Loucy (cell line): ENCODE measurements around the gene ATG4B.

ENCODE experiments used
- H2AFZ ChIP-seq: fragments of 200-600 bp; sonication (generic); 2 replicates; pipeline ENCODE4 v1.6.0; 2016; ENCODE audit warnings: antibody characterized with exemption, mild to moderate bottlenecking, low read length, moderate library complexity
- H3F3A ChIP-seq: fragments of 200-600 bp; 2 replicates; pipeline ENCODE4 v1.6.0; 2016; ENCODE audit warnings: antibody characterized with exemption, low read depth, mild to moderate bottlenecking
- H3K27me3 ChIP-seq: fragments of 200-600 bp; sonication (generic); 2 replicates; pipeline ENCODE4 v1.6.1; 2014; ENCODE audit warnings: low read length, mild to moderate bottlenecking; ENCODE audit not compliant: insufficient read depth, poor library complexity, severe bottlenecking
- H3K36me3 ChIP-seq: fragments of 200-600 bp; sonication (generic); 2 replicates; pipeline ENCODE4 v1.6.1; 2016; ENCODE audit warnings: low read length; ENCODE audit not compliant: insufficient read depth
- H3K4me1 ChIP-seq: fragments of 200-600 bp; sonication (generic); 2 replicates; pipeline ENCODE4 v1.5.1; 2014; ENCODE audit warnings: low read length, mild to moderate bottlenecking; ENCODE audit not compliant: insufficient read depth, poor library complexity, severe bottlenecking
- H3K4me2 ChIP-seq: fragments of 200-600 bp; sonication (generic); 2 replicates; pipeline ENCODE4 v1.6.0; 2014; ENCODE audit warnings: antibody characterized with exemption, low read length, low read depth, mild to moderate bottlenecking; ENCODE audit not compliant: poor library complexity, severe bottlenecking
- H3K4me3 ChIP-seq: fragments of 200-600 bp; sonication (generic); 2 replicates; pipeline ENCODE4 v1.5.1; 2014; ENCODE audit warnings: low read length, mild to moderate bottlenecking, mixed read lengths; ENCODE audit not compliant: poor library complexity, severe bottlenecking
- H3K79me2 ChIP-seq: fragments of 200-600 bp; sonication (generic); 2 replicates; pipeline ENCODE4 v1.6.1; 2014; ENCODE audit warnings: low read length; ENCODE audit not compliant: insufficient read depth
- H3K9ac ChIP-seq: fragments of 200-600 bp; sonication (generic); 2 replicates; pipeline ENCODE4 v1.6.0; 2014; ENCODE audit warnings: mild to moderate bottlenecking, low read depth, low read length, moderate library complexity; ENCODE audit not compliant: poor library complexity, severe bottlenecking
- H3K9me2 ChIP-seq: fragments of 200-600 bp; sonication (generic); replicated peaks from 2 replicates; pipeline ENCODE4 v1.6.1; 2016; ENCODE audit warnings: low read depth, low read length, mixed read lengths
- H3K9me3 ChIP-seq: fragments of 200-600 bp; sonication (generic); 2 replicates; pipeline ENCODE4 v1.6.1; 2014; ENCODE audit warnings: mild to moderate bottlenecking, antibody characterized with exemption, low read length, low read depth; ENCODE audit not compliant: insufficient read depth
- H4K20me1 ChIP-seq: fragments of 200-600 bp; sonication (generic); 2 replicates; pipeline ENCODE4 v1.6.0; 2014; ENCODE audit warnings: antibody characterized with exemption, low read length, mild to moderate bottlenecking; ENCODE audit not compliant: insufficient read depth, poor library complexity, severe bottlenecking
- CTCF ChIP-seq: fragments of 200-600 bp; sonication (generic); conservative IDR thresholded peaks from 2 replicates; pipeline ENCODE4 v1.5.1; 2014; ENCODE audit warnings: mild to moderate bottlenecking, antibody characterized with exemption, low read length
- EZH2phosphoT487 ChIP-seq: fragments of 200-600 bp; IDR thresholded peaks from 2 replicates; pipeline ENCODE4 v1.6.1; 2018; ENCODE audit warnings: antibody characterized with exemption, mild to moderate bottlenecking, moderate library complexity, borderline replicate concordance

ATG4B gene

GRCh38 chr2:241597561-241597960, 39.9 kb upstream of the ATG4B start:
- no peak overlapping the region for H3K4me3 ChIP-seq
- H3K36me3 ChIP-seq: peaks cover 44% of the 10 kb centered on the region; the same call in 1 of the 2 replicates
- no peaks in the 10 kb centered on the region for H3K27me3 ChIP-seq
- no peaks in the 10 kb centered on the region for H3K9me3 ChIP-seq
- no peak overlapping the region for H3K4me2 ChIP-seq
- no peak overlapping the region for H3K9ac ChIP-seq
- TF ChIP-seq EZH2phosphoT487: no peak
- TF ChIP-seq CTCF: no peak
- no peaks in the 10 kb centered on the region for H3K9me2 ChIP-seq
- no peaks in the 10 kb centered on the region for H4K20me1 ChIP-seq
- H3K4me1 ChIP-seq: no peaks in the 10 kb centered on the region
- H2AFZ ChIP-seq: no peak overlapping the region
- no peaks in the 10 kb centered on the region for H3K79me2 ChIP-seq
- H3F3A ChIP-seq: no peaks in the 10 kb centered on the region

GRCh38 chr2:241598061-241598460, 39.4 kb upstream of the ATG4B start:
- no peaks in the 10 kb centered on the region for H4K20me1 ChIP-seq
- H3K9me3 ChIP-seq: no peaks in the 10 kb centered on the region
- H3K9me2 ChIP-seq: no peaks in the 10 kb centered on the region
- H3K4me1 ChIP-seq: no peaks in the 10 kb centered on the region
- H3F3A ChIP-seq: no peaks in the 10 kb centered on the region
- H3K36me3 ChIP-seq: peaks cover 42% of the 10 kb centered on the region; the same call in 1 of the 2 replicates
- H3K4me2 ChIP-seq: no peak overlapping the region
- no peak overlapping the region for H3K9ac ChIP-seq
- H3K27me3 ChIP-seq: no peaks in the 10 kb centered on the region
- no peaks in the 10 kb centered on the region for H3K79me2 ChIP-seq
- no peak overlapping the region for H2AFZ ChIP-seq
- TF ChIP-seq EZH2phosphoT487 (no peak), CTCF (no peak)
- H3K4me3 ChIP-seq: no peak overlapping the region

- Histone ChIP-seq H3F3A (no peaks in the 10 kb centered on the region), H3K9me3 (no peaks in the 10 kb centered on the region), H4K20me1 (no peaks in the 10 kb centered on the region), H3K4me2 (no peak overlapping the region), H3K9ac (no peak overlapping the region), H3K4me1 (no peaks in the 10 kb centered on the region), H3K27me3 (no peaks in the 10 kb centered on the region), H3K36me3 (peaks cover 39% of the 10 kb centered on the region; the same call in 1 of the 2 replicates), H3K4me3 (no peak overlapping the region), H3K79me2 (no peaks in the 10 kb centered on the region), H3K9me2 (no peaks in the 10 kb centered on the region), H2AFZ (no peak overlapping the region)
- TF ChIP-seq CTCF (peak; percentile 49), EZH2phosphoT487 (no peak)
Measured at GRCh38 chr2:241598487-241598886, 39.0 kb upstream of the ATG4B start.
